Transverse colon (tissue), 4 donors: ENCODE results near the gene GINM1. TPM values are rescaled to one million over a fixed set of nuclear protein-coding genes. Genes with fewer than 3 reads are reported as not detected.

Experiments
- DNase-seq: peaks from one replicate; pipeline ENCODE4 v3.0.0-alpha.2; 2019
- H3K27ac ChIP-seq, 4 donors: fragments of 200-600 bp; sonication (generic); 2 replicates each; pipeline ENCODE4 v1.5.1; 2016 to 2018; ENCODE audit warnings: inconsistent platforms in 4 of 4
- H3K27me3 ChIP-seq: fragments of 200-600 bp; sonication (generic); 2 replicates; pipeline ENCODE4 v1.5.1; 2017; ENCODE audit warnings: inconsistent platforms
- H3K36me3 ChIP-seq, 4 donors: fragments of 200-600 bp; sonication (generic); 2 replicates each; pipeline ENCODE4 v1.5.1; 2017 to 2019; ENCODE audit warnings: inconsistent platforms in 4 of 4
- H3K4me1 ChIP-seq, 4 donors: fragments of 200-600 bp; sonication (generic); 2 replicates each; pipeline ENCODE4 v1.5.1; 2017 to 2020; ENCODE audit warnings: inconsistent platforms in 4 of 4
- H3K4me3 ChIP-seq, 4 donors: fragments of 200-600 bp; sonication (generic); 1 replicate in 1 of 4; 2 replicates in 3 of 4; pipeline versions ENCODE4 v1.5.1 to v1.6.1; 2017 to 2019; ENCODE audit warnings: inconsistent platforms in 4 of 4
- H3K9me3 ChIP-seq, 2 donors: fragments of 200-600 bp; sonication (generic); 2 replicates each; pipeline ENCODE4 v1.5.1; 2017 to 2019; ENCODE audit warnings: inconsistent platforms in 2 of 2
- CTCF ChIP-seq, 5 experiments: fragments of 200-600 bp in 3 of 5; fragments of 450-650 bp in 2 of 5; sonication (generic) in 3 of 5; IDR thresholded peaks; 1 replicate in 2 of 5; 2 replicates in 3 of 5; pipeline ENCODE4 v1.5.1; 2016 to 2017; ENCODE audit warnings: antibody characterized with exemption in 5 of 5, inconsistent platforms in 3 of 5, mild to moderate bottlenecking in 2 of 5, moderate library complexity in 1 of 5
- EP300 ChIP-seq: sonication (generic); formaldehyde crosslinking; IDR thresholded peaks from one replicate; pipeline ENCODE4 v1.6.1; 2017; ENCODE audit warnings: antibody characterized with exemption, low read depth
- POLR2A ChIP-seq: fragments of 450-650 bp; IDR thresholded peaks from one replicate; pipeline ENCODE4 v1.6.1; 2016; ENCODE audit warnings: antibody characterized with exemption, mild to moderate bottlenecking, moderate library complexity
- POLR2AphosphoS5 ChIP-seq, 3 donors: sonication (generic); formaldehyde crosslinking; IDR thresholded peaks; one replicate each; pipeline ENCODE4 v1.6.1; 2016; ENCODE audit warnings: antibody characterized with exemption in 3 of 3
- WGBS, 2 donors: methylation state at CpG; one replicate each; pipeline ENCODE4 v1.1.5; 2018; ENCODE audit warnings: low coverage in 1 of 2; 5-methylcytosine and 5-hydroxymethylcytosine counted together
- in situ Hi-C, 4 donors: fragments of 200-750 bp; cut with MboI; loops; one replicate each; pipeline versions ENCODE4 v1.15.0 to v1.15.1; 2017; ENCODE audit warnings: low sequenced_read_pairs in 3 of 4, low pct_ligation_motif_present in 1 of 4, low pct_unique_long_range_greater_than_20kb in 1 of 4
- intact Hi-C: fragments of 100-400 bp; cut with DNase I; formaldehyde crosslinking; loops from one replicate; pipeline ENCODE4 v1.15.1; 2023; ENCODE audit warnings: low total_unique reads
- total RNA-seq, 4 donors: library from RNA; depleted of rRNA; stranded (reverse); fragments of >200 nt; gene quantifications; one replicate each; pipeline ENCODE4 v1.1.0, GENCODE V29; 2016

GINM1 gene
- total RNA-seq, 4 donors from 2014 or later, result 19.1 to 49.6 (median 35.9) TPM

DNA sequence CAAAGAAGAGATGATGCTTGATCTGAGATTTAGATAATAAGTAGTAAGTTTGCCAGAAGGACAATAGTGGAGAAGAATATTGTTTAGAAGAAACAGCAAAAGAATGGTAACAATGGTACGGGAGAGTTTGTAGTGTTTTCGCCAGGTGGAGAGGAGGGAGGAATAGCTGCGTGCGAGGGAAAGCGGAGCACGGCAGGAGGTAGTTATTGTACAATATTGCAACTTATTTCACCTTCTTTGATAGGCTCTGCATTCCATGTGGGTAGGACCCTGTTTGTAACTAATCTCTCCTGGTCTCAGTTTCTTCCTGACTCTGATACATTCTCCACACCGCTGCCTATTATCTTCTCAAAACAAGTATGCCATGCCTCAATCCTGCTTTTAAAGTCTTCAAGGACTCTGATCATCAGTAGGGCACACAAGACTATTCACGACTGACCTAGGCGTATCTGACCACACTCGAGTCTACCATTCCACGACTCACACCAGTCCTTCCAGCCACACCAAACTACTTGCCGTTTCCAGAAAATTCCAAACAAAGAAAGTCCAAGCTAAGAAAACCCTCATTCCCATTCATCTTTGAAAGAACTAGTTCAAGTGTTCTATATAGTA is 21.4 kb upstream of the GINM1 start:
- H3K27ac ChIP-seq, result peak overlapping the region; percentile 94 to 99 (median 96)
- 12 to 20% methylated on average over 12 of the region's 12 CpGs for WGBS, 2 donors
- no peaks in the 10 kb centered on the region for H3K9me3 ChIP-seq
- intact Hi-C loops, result no loop called here
- no peaks in the 10 kb centered on the region for H3K27me3 ChIP-seq
- TF ChIP-seq POLR2AphosphoS5 (IDR thresholded peaks at IDR 0.05) (no peak), CTCF (IDR thresholded peaks at IDR 0.05) (no peak), POLR2A (no peak), EP300 (no peak)
- H3K4me1 ChIP-seq, result peaks cover 6 to 35% (median 21%) of the 10 kb centered on the region in 4 donors
- peak overlapping the region; percentile 64 to 88 (median 70) for H3K4me3 ChIP-seq
- no peak for DNase-seq
- in situ Hi-C loops, result no loop called here
- peaks cover 0 to 13% (median 6%) of the 10 kb centered on the region in 4 donors for H3K36me3 ChIP-seq

DNA sequence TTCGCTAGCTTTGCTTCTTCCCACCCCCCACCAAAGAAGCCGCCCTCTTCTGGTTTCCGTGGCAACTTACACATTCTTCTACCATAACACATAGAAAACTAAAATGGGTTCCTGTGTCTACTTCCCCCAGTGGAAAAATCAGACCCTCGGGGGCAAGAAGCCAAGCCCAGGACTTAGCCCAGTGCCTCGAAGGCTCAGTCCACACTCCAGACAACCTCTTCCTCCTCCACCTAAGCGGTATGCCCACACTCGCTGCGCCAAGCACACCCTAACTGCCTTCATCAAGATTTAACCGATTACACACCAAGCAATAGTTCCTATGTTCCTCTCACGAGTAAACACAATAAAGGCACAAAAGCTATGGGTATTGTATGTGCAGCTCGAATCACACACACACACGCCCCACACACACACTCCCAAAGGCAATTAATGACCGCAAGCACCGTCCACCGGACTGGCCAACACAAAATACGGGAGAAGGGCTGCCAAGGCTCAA is 20.9 kb upstream of the GINM1 start:
- peaks cover 0 to 8% (median 3%) of the 10 kb centered on the region in 4 donors for H3K36me3 ChIP-seq
- H3K27me3 ChIP-seq, result no peaks in the 10 kb centered on the region
- peak; percentile 55 for DNase-seq
- 0% methylated on average over 4 to 16 of the region's 16 CpGs for WGBS, 2 donors
- TF ChIP-seq EP300 (no peak), CTCF (IDR thresholded peaks at IDR 0.05) (no peak), POLR2AphosphoS5 (IDR thresholded peaks at IDR 0.05) (peak in 1 of 3 donors; percentile 44), POLR2A (no peak)
- no peaks in the 10 kb centered on the region for H3K9me3 ChIP-seq
- peak overlapping the region; percentile 64 to 88 (median 70) for H3K4me3 ChIP-seq
- intact Hi-C loops (no loop called here), in situ Hi-C loops (no loop called here)
- peaks cover 6 to 35% (median 21%) of the 10 kb centered on the region in 4 donors for H3K4me1 ChIP-seq
- peak overlapping the region; percentile 94 to 99 (median 96) for H3K27ac ChIP-seq

- WGBS, 2 donors, result 1% methylated on average over 65 of the region's 71 CpGs; no CpG with 5 or more reads in 1 of the 2 donors
- intact Hi-C loops, result no loop called here
Measured at GRCh38 chr6:149545754-149546471, 20.3 kb upstream of the GINM1 start, which contains the start of gene PPIL4. PPIL4 (minus strand) TSS chr6:149546043; CDS start chr6:149546005, 38 bp downstream.

More at GRCh38 chr6:149545754-149546471, 20.3 kb upstream of the GINM1 start, which contains the start of gene PPIL4:
- H3K4me3 ChIP-seq, result peak within 1 kb of the TSS; percentile 64 to 88 (median 70)
- no peaks in the 10 kb centered on the region for H3K27me3 ChIP-seq
- in situ Hi-C loops, result no loop called here
- no peaks in the 10 kb centered on the region for H3K9me3 ChIP-seq
- peaks cover 0 to 2% (median under 1%) of the 10 kb centered on the region in 4 donors for H3K36me3 ChIP-seq
- H3K27ac ChIP-seq, result peak within 1 kb of the TSS; percentile 94 to 99 (median 96)
- DNase-seq, result peak; percentile 97
- TF ChIP-seq EP300, result peak; percentile 11
- peak; percentile 93 to 96 (median 95) for TF ChIP-seq POLR2AphosphoS5 (IDR thresholded peaks at IDR 0.05)
- TF ChIP-seq POLR2A, result peak; percentile 86
- peak; percentile 80 to 97 (median 87) for TF ChIP-seq CTCF (IDR thresholded peaks at IDR 0.05)
- H3K4me1 ChIP-seq, result peaks cover 6 to 35% (median 21%) of the 10 kb centered on the region in 4 donors
